Right cardiac atrium (tissue), 5 donors: ENCODE results near the gene ZNF878. TPM values are rescaled to one million over a fixed set of nuclear protein-coding genes. Genes with fewer than 3 reads are reported as not detected.
A peak's percentile ranks its signal among the peaks of the same experiment; 100 is the strongest.

ENCODE experiments used
- ATAC-seq, 2 donors: fragments of 200-7000 bp; cut with Tn5 transposase; one replicate each; pipeline versions ENCODE4 v1.8.0 to v1.9.1; 2020; ENCODE audit warnings: moderate library complexity in 2 of 2, mild to moderate bottlenecking in 1 of 2
- DNase-seq, 3 donors: peaks; one replicate each; pipeline ENCODE4 v3.0.0-alpha.2; 2020
- H3K27ac ChIP-seq: one replicate; pipeline ENCODE4 v1.5.1; 2013; ENCODE audit warnings: mild to moderate bottlenecking, low read length, control low read depth, moderate library complexity
- H3K27me3 ChIP-seq: one replicate; pipeline ENCODE4 v1.6.1; 2013; ENCODE audit not compliant: control insufficient read depth, insufficient read depth
- H3K4me1 ChIP-seq: one replicate; pipeline ENCODE4 v1.6.1; 2013; ENCODE audit warnings: low read length; ENCODE audit not compliant: control insufficient read depth, insufficient read depth
- H3K4me3 ChIP-seq: one replicate; pipeline ENCODE4 v1.5.1; 2013; ENCODE audit warnings: low read length, control low read depth
- H3K9me3 ChIP-seq: one replicate; pipeline ENCODE4 v1.6.1; 2013; ENCODE audit warnings: low read length; ENCODE audit not compliant: control insufficient read depth
- WGBS: extraction: QIAGEN DNeasy Blood & Tissue Kit; methylation state at CpG from one replicate; pipeline ENCODE4 v1.1.7; 2013; 5-methylcytosine and 5-hydroxymethylcytosine counted together
- intact Hi-C, 4 donors: fragments of 100-400 bp; cut with DNase I; formaldehyde crosslinking; loops; one replicate each; pipeline versions ENCODE4 v1.11.0 to v1.14.0; 2022 to 2023
- polyA plus RNA-seq: library from polyadenylated mRNA; stranded (reverse); fragments of 200-250 nt; gene quantifications from one replicate; pipeline ENCODE4 v1.2.3, GENCODE V29; 2013
- total RNA-seq, 4 donors: library from RNA; stranded (reverse); fragmentation: NEBNext Ultra II Directional; extraction: Animal tissue kit (Norgen Biotek cat#: 25700); gene quantifications; one replicate each; pipeline ENCODE4 v1.2.1, GENCODE V29; 2021
- donor health status: healthy with polysubstance abuse.
- donor health status: DM: no; HTN: yes; CAD: no.
- donor health status: DM: no; HTN: no; CAD: no.
- donor health status: DM: no; HTN: yes; CAD: no; lungs with severe emphysema.
- donor health status: DM: yes; HTN: yes; CAD: no.

The ZNF878 gene
- total and polyA plus RNA-seq, 5 donors, result 0.20 to 0.38 (median 0.23) TPM; not detected in 2

DNA sequence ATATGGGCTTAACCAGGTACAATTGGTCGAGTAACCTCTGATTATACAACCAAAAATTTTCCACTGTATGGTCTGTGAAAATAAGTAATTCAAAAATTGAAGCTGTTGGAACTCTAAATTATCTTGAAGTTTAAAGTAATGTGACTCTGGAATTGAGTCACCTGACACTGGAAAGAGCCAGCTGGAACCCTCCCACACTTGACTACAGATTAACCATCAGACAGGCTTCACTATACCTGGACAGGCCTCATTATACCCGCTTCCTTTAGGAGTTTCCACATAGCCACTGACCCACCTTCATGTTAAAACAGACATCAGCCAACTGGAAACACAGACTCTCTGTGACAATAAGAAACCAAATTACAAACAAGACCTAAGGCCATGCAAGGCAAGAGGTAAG lies 18.6 kb downstream of the ZNF878 start:
- Histone ChIP-seq H3K9me3 (no peaks in the 10 kb centered on the region), H3K4me1 (peaks cover 3% of the 10 kb centered on the region), H3K4me3 (peak overlapping the region; percentile 63), H3K27me3 (no peaks in the 10 kb centered on the region), H3K27ac (no peak overlapping the region)
- intact Hi-C loops, result no loop called here
- ATAC-seq (no peak), DNase-seq (no peak)
- WGBS, result 79% methylated on average over 2 of the region's 2 CpGs

DNA sequence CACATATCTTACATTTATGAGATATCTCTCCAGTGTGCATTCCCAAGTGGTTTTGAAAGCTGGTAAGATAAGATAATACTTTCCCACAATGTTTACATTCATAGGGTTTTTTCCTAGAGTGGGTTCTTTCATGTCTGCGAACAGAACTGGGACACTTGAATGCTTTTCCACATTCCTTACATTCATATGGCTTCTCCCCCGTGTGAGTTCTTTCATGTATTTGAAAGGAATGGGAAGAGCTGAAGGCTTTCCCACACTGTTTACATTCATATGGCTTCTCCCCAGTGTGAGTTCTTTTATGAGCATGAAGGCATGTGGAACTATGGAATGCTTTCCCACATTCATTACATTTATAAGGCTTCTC lies 37.0 kb downstream of the ZNF878 start:
- no peaks in the 10 kb centered on the region for H3K4me1 ChIP-seq
- intact Hi-C loops, result no loop called here
- WGBS, result 60% methylated on average over 2 of the region's 2 CpGs
- H3K27me3 ChIP-seq, result no peaks in the 10 kb centered on the region
- H3K9me3 ChIP-seq, result peaks cover 11% of the 10 kb centered on the region
- H3K27ac ChIP-seq, result no peak overlapping the region
- ATAC-seq, result no peak
- no peak overlapping the region for H3K4me3 ChIP-seq
- DNase-seq, result no peak

DNA sequence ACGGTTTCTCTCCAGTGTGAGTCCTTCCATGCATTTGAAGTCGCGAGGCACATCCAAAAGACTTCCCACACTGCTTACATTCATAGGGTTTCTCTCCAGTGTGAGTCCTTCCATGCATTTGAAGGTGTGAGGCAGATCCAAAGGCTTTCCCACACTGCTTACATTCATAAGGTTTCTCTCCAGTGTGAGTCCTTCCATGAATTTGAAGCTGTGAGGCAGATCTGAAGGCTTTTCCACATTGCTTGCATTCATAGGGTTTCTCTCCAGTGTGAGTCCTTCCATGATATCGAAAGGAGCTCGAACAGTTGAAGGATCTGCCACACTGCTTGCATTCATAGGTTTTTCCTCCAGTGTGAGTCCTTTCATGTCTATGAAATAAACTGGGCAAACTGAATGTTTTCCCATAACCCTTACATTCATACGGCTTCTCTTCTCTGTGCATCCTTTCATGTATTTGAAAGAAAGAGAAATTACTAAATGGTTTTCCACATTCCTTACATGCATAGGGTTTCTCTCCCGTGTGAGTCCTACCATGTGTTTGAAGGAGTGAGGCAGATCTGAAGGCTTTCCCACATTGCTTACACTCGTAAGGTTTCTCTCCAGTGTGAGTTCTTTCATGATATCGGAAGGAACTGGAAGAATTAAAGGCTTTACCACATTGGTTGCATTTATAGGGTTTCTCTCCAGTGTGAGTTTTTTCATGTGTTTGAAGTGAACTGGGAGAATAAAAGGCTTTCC lies 37.6 kb downstream of the ZNF878 start:
- Histone ChIP-seq H3K4me1 (no peaks in the 10 kb centered on the region), H3K4me3 (no peak overlapping the region), H3K27ac (no peak overlapping the region), H3K9me3 (peaks cover 11% of the 10 kb centered on the region), H3K27me3 (no peaks in the 10 kb centered on the region)
- intact Hi-C loops, result no loop called here
- DNase-seq (no peak), ATAC-seq (no peak)
- WGBS, result 98% methylated on average over 9 of the region's 9 CpGs

DNA sequence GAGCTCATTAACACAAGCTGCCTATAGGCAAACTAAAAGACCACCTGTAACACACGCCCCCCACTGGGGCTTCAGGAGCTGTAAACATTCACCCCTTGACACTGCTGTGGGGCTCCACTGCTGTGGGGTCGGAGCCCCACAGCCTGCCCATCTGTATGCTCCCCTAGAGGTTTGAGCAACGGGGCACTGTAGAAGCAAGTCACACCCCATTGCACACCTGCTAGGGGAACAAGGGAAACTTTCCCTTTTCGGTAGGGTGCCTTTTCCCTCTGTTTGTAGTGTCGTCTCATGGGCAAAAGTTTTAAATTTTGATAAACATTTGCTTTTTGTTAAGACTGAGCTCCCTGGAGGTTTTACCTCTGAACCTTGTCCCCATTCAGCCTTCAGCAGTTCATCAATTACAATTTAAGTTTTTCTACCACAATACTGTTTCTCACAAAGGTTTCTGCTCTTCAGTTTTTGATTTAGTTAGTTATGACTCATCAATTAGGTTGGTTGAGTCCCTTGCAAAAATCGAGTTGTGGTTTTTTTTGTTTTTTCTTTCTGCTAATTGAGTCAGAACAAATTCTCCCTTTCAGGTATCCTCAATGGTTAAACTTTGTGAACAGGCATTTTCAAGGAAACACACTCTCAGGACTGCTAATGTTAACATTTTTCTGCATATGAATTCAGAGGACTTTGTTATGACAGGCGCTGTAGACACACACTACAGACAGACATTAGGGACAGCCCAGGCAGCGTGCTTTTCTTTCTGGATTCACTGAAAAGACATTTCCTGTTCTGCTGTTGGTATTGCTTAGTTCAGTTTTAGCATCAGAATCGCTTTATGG lies 52.4 kb downstream of the ZNF878 start:
- intact Hi-C loops, result no loop called here

DNA sequence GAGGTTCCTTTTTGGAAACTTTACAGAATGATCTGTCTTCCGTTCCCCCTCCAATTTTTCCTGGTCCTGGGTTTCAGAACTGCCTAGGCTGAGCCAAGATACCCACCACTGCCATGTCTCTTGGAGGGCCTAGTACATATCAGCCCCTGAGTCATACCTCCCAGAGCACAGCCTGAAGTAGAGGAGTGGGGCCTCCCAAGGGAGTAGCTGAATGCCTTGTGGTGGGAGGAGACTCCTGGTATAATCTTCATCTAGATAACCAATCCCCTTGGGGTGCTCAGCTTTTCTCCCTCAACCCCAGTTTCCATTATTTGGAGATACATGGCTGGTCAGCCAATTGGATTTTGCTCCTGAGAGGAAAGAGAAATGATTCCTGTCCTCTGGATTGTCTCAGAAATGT lies 57.6 kb downstream of the ZNF878 start:
- peak in 1 of 2 donors; percentile 48 for ATAC-seq
- intact Hi-C loops, result loop anchor here in 1 of 4 donors (10.0 kb wide), 1 partner anchor 200 kb away; the partner anchor contains the start of gene ZNF491
- Histone ChIP-seq H3K4me3 (no peak overlapping the region), H3K4me1 (no peaks in the 10 kb centered on the region), H3K9me3 (no peaks in the 10 kb centered on the region), H3K27me3 (no peaks in the 10 kb centered on the region), H3K27ac (no peak overlapping the region)
- DNase-seq, result no peak
- WGBS, result 66% methylated on average over 1 of the region's 1 CpG

More for the DNA sequence above, 52.4 kb downstream of the ZNF878 start:
- Histone ChIP-seq H3K9me3 (no peaks in the 10 kb centered on the region), H3K27me3 (no peaks in the 10 kb centered on the region), H3K27ac (no peak overlapping the region), H3K4me3 (no peak overlapping the region), H3K4me1 (no peaks in the 10 kb centered on the region)
- ATAC-seq (no peak), DNase-seq (no peak)
- WGBS, result 84% methylated on average over 9 of the region's 9 CpGs

Other genes starting within 250 kb of the ZNF878 start
- gene ZNF440, start 238.7 kb downstream of the ZNF878 start, total RNA-seq, result 1 to 10 TPM; 4.9 to 7.5 (median 6.2) TPM
- 4.0 TPM for gene ZNF440, start 238.7 kb downstream of the ZNF878 start, polyA plus RNA-seq
- gene ZNF439, start 204.2 kb downstream of the ZNF878 start, total RNA-seq, result 1 to 10 TPM; 4.7 to 5.5 (median 5.4) TPM
- 4.7 TPM for gene ZNF439, start 204.2 kb downstream of the ZNF878 start, polyA plus RNA-seq
- 1 to 10 TPM; 4.6 to 6.1 (median 5.8) TPM for gene ZNF69, start 165.2 kb downstream of the ZNF878 start, total RNA-seq
- 3.8 TPM for gene ZNF69, start 165.2 kb downstream of the ZNF878 start, polyA plus RNA-seq
- 1 to 10 TPM; 4.6 to 6.2 (median 5.1) TPM for gene ZNF700, start 127.9 kb downstream of the ZNF878 start, total RNA-seq
- gene ZNF700, start 127.9 kb downstream of the ZNF878 start, polyA plus RNA-seq, result 3.3 TPM
- gene ZNF763, start 87.9 kb downstream of the ZNF878 start, total RNA-seq, result 1 to 10 TPM; 1.8 to 5.9 (median 3.7) TPM
- gene ZNF763, start 87.9 kb downstream of the ZNF878 start, polyA plus RNA-seq, result 2.8 TPM
- 1 to 10 TPM; 3.5 to 5.0 (median 3.9) TPM for gene ZNF433, start 17.3 kb downstream of the ZNF878 start, total RNA-seq
- gene ZNF433, start 17.3 kb downstream of the ZNF878 start, polyA plus RNA-seq, result 4.0 TPM
- gene ZNF844, start 11.8 kb upstream of the ZNF878 start, total RNA-seq, result 10 to 100 TPM in 3 of 4 donors, 1 to 10 TPM in 1; 9.6 to 14.7 (median 13.6) TPM
- 5.6 TPM for gene ZNF844, start 11.8 kb upstream of the ZNF878 start, polyA plus RNA-seq
- gene ZNF20, start 87.4 kb upstream of the ZNF878 start, total RNA-seq, result 1 to 10 TPM in 3 of 4 donors, under 1 TPM in 1; 0.42 to 2.5 (median 2.1) TPM
- gene ZNF20, start 87.4 kb upstream of the ZNF878 start, polyA plus RNA-seq, result 1.2 TPM
- gene ZNF625, start 103.8 kb upstream of the ZNF878 start, total RNA-seq, result 1 to 10 TPM; 4.3 to 7.0 (median 5.4) TPM
- 1.2 TPM for gene ZNF625, start 103.8 kb upstream of the ZNF878 start, polyA plus RNA-seq
- 1 to 10 TPM; 5.3 to 7.2 (median 5.8) TPM for gene ZNF136, start 110.1 kb upstream of the ZNF878 start, total RNA-seq
- gene ZNF136, start 110.1 kb upstream of the ZNF878 start, polyA plus RNA-seq, result 3.6 TPM
- 10 to 100 TPM in 1 of 4 donors, 1 to 10 TPM in 3; 8.9 to 13.1 (median 9.5) TPM for gene ZNF44, start 241.9 kb upstream of the ZNF878 start, total RNA-seq
- gene ZNF44, start 241.9 kb upstream of the ZNF878 start, polyA plus RNA-seq, result 5.3 TPM